Gastroesophageal sphincter (tissue), 2 donors: ENCODE data around the gene GATB.

ENCODE experiments used
- EP300 ChIP-seq: sonication (generic); formaldehyde crosslinking; IDR thresholded peaks from one replicate; pipeline ENCODE4 v1.6.1; 2017; ENCODE audit warnings: antibody characterized with exemption, mild to moderate bottlenecking
- POLR2AphosphoS5 ChIP-seq: sonication (generic); formaldehyde crosslinking; IDR thresholded peaks from one replicate; pipeline ENCODE4 v1.6.1; 2017; ENCODE audit warnings: antibody characterized with exemption

DNA sequence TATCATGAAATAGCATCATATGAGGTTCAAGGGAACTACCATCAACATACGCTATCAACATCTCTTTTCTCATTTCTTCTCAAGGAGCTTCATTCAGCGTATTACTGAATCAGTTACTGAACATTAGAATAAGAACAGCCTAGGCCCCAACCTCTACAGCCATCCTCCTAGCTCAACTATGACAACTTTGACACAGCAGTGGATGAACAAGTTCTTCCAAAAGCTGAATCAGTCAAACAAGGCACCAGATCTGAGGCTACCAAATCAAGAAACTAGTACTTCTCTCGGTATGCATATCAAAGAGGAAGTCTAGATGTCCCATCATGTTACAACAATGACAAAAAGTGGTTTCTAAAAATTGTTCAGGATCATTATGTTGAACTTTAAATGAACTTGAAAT is 57.4 kb downstream of the GATB start:
- no peak for TF ChIP-seq EP300
- no peak for TF ChIP-seq POLR2AphosphoS5
